ENCODE measurements around the gene PHACTR2. TPM values are rescaled to one million over a fixed set of nuclear protein-coding genes. Genes with fewer than 3 reads are reported as not detected.

The PHACTR2 gene
- total and polyA plus RNA-seq, 2 of the 13 experiments (the other 11 are each of a cell fraction or from before 2014, with no cell fraction given): 11.3 to 28.2 TPM

DNA sequence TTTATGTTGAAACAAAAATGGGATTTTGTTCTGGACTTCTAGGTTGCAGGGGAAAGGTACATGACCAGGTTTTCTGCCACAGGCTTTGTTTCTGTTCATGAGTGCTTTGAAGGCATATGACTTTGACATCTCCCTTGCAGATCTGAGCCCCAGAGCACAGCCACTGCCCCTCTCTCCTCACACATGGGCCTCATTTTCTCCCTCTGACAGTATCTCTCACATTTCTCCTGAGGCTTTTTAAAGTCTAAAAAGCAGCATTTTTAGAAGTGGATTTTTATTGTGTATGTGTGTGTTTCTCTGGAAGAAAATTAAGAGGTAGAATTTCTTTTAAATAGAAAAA is 115.5 kb downstream of the PHACTR2 start:
- ChIA-PET CTCF (ENCODE audit: low intra/inter-chr PET ratio, low total read pairs) (no interaction called here), POLR2A (interaction anchor here (1.2 kb wide), 1 partner anchor 48 kb away, joined by 4 read pairs; no protein-coding TSS in a partner anchor)
- BruUV-seq (replicated peaks): no TSS peak
- no peak for TF ChIP-seq ZFYVE20 (CRISPR knock-in tag; IDR thresholded peaks at IDR 0.05; ENCODE audit: borderline replicate concordance, low read depth)
- TF ChIP-seq, protein P1, sequence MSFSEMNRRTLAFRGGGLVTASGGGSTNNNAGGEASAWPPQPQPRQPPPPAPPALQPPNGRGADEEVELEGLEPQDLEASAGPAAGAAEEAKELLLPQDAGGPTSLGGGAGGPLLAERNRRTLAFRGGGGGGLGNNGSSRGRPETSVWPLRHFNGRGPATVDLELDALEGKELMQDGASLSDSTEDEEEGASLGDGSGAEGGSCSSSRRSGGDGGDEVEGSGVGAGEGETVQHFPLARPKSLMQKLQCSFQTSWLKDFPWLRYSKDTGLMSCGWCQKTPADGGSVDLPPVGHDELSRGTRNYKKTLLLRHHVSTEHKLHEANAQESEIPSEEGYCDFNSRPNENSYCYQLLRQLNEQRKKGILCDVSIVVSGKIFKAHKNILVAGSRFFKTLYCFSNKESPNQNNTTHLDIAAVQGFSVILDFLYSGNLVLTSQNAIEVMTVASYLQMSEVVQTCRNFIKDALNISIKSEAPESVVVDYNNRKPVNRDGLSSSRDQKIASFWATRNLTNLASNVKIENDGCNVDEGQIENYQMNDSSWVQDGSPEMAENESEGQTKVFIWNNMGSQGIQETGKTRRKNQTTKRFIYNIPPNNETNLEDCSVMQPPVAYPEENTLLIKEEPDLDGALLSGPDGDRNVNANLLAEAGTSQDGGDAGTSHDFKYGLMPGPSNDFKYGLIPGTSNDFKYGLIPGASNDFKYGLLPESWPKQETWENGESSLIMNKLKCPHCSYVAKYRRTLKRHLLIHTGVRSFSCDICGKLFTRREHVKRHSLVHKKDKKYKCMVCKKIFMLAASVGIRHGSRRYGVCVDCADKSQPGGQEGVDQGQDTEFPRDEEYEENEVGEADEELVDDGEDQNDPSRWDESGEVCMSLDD (CRISPR knock-in tag; IDR thresholded peaks at IDR 0.05; ENCODE audit: borderline replicate concordance): no peak
- no peak for TF ChIP-seq ZNF468 (CRISPR knock-in tag; IDR thresholded peaks at IDR 0.05)
- TF ChIP-seq PHF21A (CRISPR knock-in tag; IDR thresholded peaks at IDR 0.05): no peak
- TF ChIP-seq THAP9 (CRISPR knock-in tag; IDR thresholded peaks at IDR 0.05; ENCODE audit: borderline replicate concordance): no peak
- TF ChIP-seq NR1H2 (CRISPR knock-in tag; IDR thresholded peaks at IDR 0.05; ENCODE audit: borderline replicate concordance, low read depth): no peak
- no peak for TF ChIP-seq RXRB (CRISPR knock-in tag; IDR thresholded peaks at IDR 0.05; ENCODE audit: borderline replicate concordance)
- TF ChIP-seq, protein P2, sequence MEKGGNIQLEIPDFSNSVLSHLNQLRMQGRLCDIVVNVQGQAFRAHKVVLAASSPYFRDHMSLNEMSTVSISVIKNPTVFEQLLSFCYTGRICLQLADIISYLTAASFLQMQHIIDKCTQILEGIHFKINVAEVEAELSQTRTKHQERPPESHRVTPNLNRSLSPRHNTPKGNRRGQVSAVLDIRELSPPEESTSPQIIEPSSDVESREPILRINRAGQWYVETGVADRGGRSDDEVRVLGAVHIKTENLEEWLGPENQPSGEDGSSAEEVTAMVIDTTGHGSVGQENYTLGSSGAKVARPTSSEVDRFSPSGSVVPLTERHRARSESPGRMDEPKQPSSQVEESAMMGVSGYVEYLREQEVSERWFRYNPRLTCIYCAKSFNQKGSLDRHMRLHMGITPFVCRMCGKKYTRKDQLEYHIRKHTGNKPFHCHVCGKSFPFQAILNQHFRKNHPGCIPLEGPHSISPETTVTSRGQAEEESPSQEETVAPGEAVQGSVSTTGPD (CRISPR knock-in tag; IDR thresholded peaks at IDR 0.05): no peak
- TF ChIP-seq MTA1 (CRISPR knock-in tag; IDR thresholded peaks at IDR 0.05; ENCODE audit: borderline replicate concordance): no peak
- TF ChIP-seq SP5 (CRISPR knock-in tag; IDR thresholded peaks at IDR 0.05; ENCODE audit: borderline replicate concordance, low read depth): no peak

More for the DNA sequence above, 115.5 kb downstream of the PHACTR2 start:
- Histone ChIP-seq H4K20me1 (ENCODE audit: insufficient read depth, low read length) (no peaks in the 10 kb centered on the region), H3K27me3 (ENCODE audit: control insufficient read depth in 1 of 2, insufficient read depth in 2 of 2, low read length in 2 of 2) (no peaks in the 10 kb centered on the region), H3K4me2 (ENCODE audit: low read depth, low read length) (no peak overlapping the region), H3K9me3 (ENCODE audit: low read length) (peaks cover 8% of the 10 kb centered on the region; the same call in 1 of the 2 replicates), H3K79me2 (ENCODE audit: insufficient read depth, low read length) (no peaks in the 10 kb centered on the region), H3K36me3 (replicated peaks in 1 of 2; ENCODE audit: control insufficient read depth in 1 of 2, insufficient read depth in 2 of 2, low read length in 2 of 2) (peaks cover 4 to 20% of the 10 kb centered on the region in 2 experiments; a peak in 4 of 5 replicates), H3K27ac (ENCODE audit: extremely low read length, insufficient read depth, low read length) (no peak overlapping the region), H2AFZ (ENCODE audit: low read length) (no peak overlapping the region), H3K4me1 (ENCODE audit: insufficient read depth, low read length) (no peaks in the 10 kb centered on the region), H3K4me3 (replicated peaks in 1 of 3; ENCODE audit: insufficient read depth in 1 of 3, low read depth in 2 of 3, low read length in 3 of 3) (no peak overlapping the region), H3K9ac (ENCODE audit: insufficient read depth, low read depth, low read length) (no peak overlapping the region)
- FAIRE-seq (no peak), DNase-seq (ENCODE audit: low spot score) (no peak), ATAC-seq (no peak)
- intact Hi-C loops (cut with micrococcal nuclease; ENCODE audit: unreplicated experiment) (no loop called here), in situ Hi-C loops (cut with HindIII; ENCODE audit: extremely low pct_ligation_motif_present, low pct_unique_long_range_greater_than_20kb) (no loop called here)

All from HepG2 (cell line).